GM19023 (cell line): ENCODE results near the gene PLG.
"Not testable (repeated sequence)": the region's sequence is repeated elsewhere in the genome, so short reads cannot be mapped to it uniquely, and the experiment has no call there.

Source experiments
- ATAC-seq: cut with Tn5 transposase; IDR thresholded peaks from one replicate; pipeline ENCODE4 v1.9.1; 2021; ENCODE audit warnings: mild to moderate bottlenecking, moderate library complexity; ENCODE audit not compliant: unreplicated experiment

PLG gene

GRCh38 chr6:160774399-160774798 is 72.4 kb downstream of the PLG start:
- no peak for ATAC-seq

- peak; percentile 63 for ATAC-seq
Measured at GRCh38 chr6:160775792-160776580, 73.9 kb downstream of the PLG start.

- not testable (repeated sequence) for ATAC-seq
Measured at GRCh38 chr6:160779095-160779494, 77.1 kb downstream of the PLG start.

- ATAC-seq = not testable (repeated sequence)
Measured at GRCh38 chr6:160780656-160781055, 78.6 kb downstream of the PLG start.

- no peak for ATAC-seq
Measured at GRCh38 chr6:160781298-160781697, 79.3 kb downstream of the PLG start.

- ATAC-seq = no peak
Measured at GRCh38 chr6:160782228-160782627, 80.2 kb downstream of the PLG start.

GRCh38 chr6:160783741-160784140 is 81.7 kb downstream of the PLG start:
- no peak for ATAC-seq

- ATAC-seq = not testable (repeated sequence)
Measured at GRCh38 chr6:160788126-160788525, 86.1 kb downstream of the PLG start.

GRCh38 chr6:160788806-160789205 is 86.8 kb downstream of the PLG start:
- ATAC-seq = no peak

GRCh38 chr6:160789263-160790027 is 87.4 kb downstream of the PLG start:
- ATAC-seq = no peak

GRCh38 chr6:160790028-160790792 is 88.2 kb downstream of the PLG start:
- peak; percentile 30 for ATAC-seq

GRCh38 chr6:160791459-160791858 is 89.4 kb downstream of the PLG start:
- peak; percentile 65 for ATAC-seq

GRCh38 chr6:160791981-160792418 is 90.0 kb downstream of the PLG start:
- peak; percentile 38 for ATAC-seq

GRCh38 chr6:160792708-160793107 is 90.7 kb downstream of the PLG start:
- ATAC-seq = no peak

- no peak for ATAC-seq
Measured at GRCh38 chr6:160793652-160794051, 91.6 kb downstream of the PLG start.

GRCh38 chr6:160795721-160796120 is 93.7 kb downstream of the PLG start:
- no peak for ATAC-seq

- ATAC-seq = no peak
Measured at GRCh38 chr6:160798625-160799024, 96.6 kb downstream of the PLG start.

GRCh38 chr6:160799801-160800506 is 97.9 kb downstream of the PLG start:
- no peak for ATAC-seq

- ATAC-seq = no peak
Measured at GRCh38 chr6:160801418-160801817, 99.4 kb downstream of the PLG start.

- not testable (repeated sequence) for ATAC-seq
Measured at GRCh38 chr6:160802049-160802448, 100.0 kb downstream of the PLG start.
